GM12874 (cell line): ENCODE data around the gene RUNDC1.

ENCODE experiments used
- CTCF ChIP-seq: IDR thresholded peaks from 2 replicates; pipeline ENCODE4 v1.5.1; 2011; ENCODE audit warnings: low read depth, mild to moderate bottlenecking, control low read depth, low read length, moderate library complexity; ENCODE audit not compliant: insufficient read depth

Gene RUNDC1

GRCh38 chr17:43019418-43019817, 39.1 kb downstream of the RUNDC1 start:
- TF ChIP-seq CTCF: no peak

GRCh38 chr17:43020030-43020621, 39.8 kb downstream of the RUNDC1 start:
- TF ChIP-seq CTCF: no peak

- TF ChIP-seq CTCF: no peak
Measured at GRCh38 chr17:43020789-43021740, 40.7 kb downstream of the RUNDC1 start.

GRCh38 chr17:43021741-43022512, 41.6 kb downstream of the RUNDC1 start, which contains the start of gene VAT1:
Gene VAT1 (minus strand): TSS chr17:43022385. CDS start chr17:43022322, 63 bp downstream.
- no peak for TF ChIP-seq CTCF

- TF ChIP-seq CTCF: peak; percentile 79
Measured at GRCh38 chr17:43024407-43025289, 44.3 kb downstream of the RUNDC1 start, which contains the start of gene RND2. Gene RND2 (plus strand): TSS chr17:43025231. CDS start chr17:43025348, 117 bp downstream.

- TF ChIP-seq CTCF: no peak
Measured at GRCh38 chr17:43025290-43025657, 44.9 kb downstream of the RUNDC1 start.
